ENCODE measurements around the gene HTR2C.

DNA sequence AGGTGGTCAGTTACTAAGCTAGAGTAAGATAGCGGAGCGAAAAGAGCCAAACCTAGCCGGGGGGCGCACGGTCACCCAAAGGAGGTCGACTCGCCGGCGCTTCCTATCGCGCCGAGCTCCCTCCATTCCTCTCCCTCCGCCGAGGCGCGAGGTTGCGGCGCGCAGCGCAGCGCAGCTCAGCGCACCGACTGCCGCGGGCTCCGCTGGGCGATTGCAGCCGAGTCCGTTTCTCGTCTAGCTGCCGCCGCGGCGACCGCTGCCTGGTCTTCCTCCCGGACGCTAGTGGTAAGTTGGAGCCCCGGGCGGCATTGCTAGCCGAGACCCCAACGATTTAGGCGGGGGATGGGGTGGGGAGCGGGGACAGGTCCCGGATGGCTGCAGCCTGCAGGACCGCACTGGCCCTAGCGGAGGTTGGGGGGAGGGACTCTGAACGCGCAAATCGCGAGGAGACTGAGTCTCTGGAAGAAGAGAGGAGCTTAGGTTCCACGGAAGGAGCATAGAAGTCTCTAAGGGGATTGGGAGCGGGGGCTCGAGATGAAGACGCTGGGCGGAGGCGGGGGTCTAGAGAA is 573 bp downstream of the HTR2C start:
- TF ChIP-seq CTCF (IDR thresholded peaks at IDR 0.05; ENCODE audit: low read depth, low read length) (no peak), EZH2phosphoT487 (IDR thresholded peaks at IDR 0.05; ENCODE audit: low read depth) (no peak)

All from OCI-LY3 (cell line).